GM04504 (cell line): ENCODE measurements around the gene LRRC15.

ENCODE experiments used
- DNase-seq: peaks from one replicate; pipeline ENCODE4 v3.0.0-alpha.2; 2012; ENCODE audit warnings: low read depth

The LRRC15 gene

GRCh38 chr3:194369522-194370279 lies at the start of gene LRRC15:
LRRC15 (minus strand) TSS chr3:194369743; CDS start chr3:194361043, 8,700 bp downstream.
- peak; percentile 47 for DNase-seq

DNA sequence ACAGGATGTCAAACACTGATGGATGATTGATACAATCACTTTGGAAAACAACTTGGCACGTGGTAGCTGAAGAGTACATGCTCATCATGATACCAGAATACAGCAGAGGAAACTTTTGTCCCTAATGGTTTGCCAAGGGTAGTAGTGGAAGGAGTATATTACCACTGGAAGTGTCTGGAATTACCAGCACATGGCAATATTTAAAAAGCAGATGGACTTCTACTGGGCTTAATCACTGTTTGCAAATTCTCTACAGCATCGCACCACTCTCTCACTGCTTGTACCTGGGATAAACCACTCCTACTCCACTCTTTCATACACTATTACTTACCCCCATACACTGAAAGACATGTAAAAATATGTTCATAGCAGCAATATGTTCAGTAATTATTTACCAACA lies 49.1 kb upstream of the LRRC15 start:
- DNase-seq: no peak

GRCh38 chr3:194407423-194407822 lies 37.9 kb upstream of the LRRC15 start:
- no peak for DNase-seq

- no peak for DNase-seq
These were observed 36.2 kb upstream of the LRRC15 start for GRCh38 chr3:194405766-194406165.

GRCh38 chr3:194404365-194405140 lies 35.0 kb upstream of the LRRC15 start:
- no peak for DNase-seq

GRCh38 chr3:194401868-194402329 lies 32.4 kb upstream of the LRRC15 start:
- no peak for DNase-seq

DNA sequence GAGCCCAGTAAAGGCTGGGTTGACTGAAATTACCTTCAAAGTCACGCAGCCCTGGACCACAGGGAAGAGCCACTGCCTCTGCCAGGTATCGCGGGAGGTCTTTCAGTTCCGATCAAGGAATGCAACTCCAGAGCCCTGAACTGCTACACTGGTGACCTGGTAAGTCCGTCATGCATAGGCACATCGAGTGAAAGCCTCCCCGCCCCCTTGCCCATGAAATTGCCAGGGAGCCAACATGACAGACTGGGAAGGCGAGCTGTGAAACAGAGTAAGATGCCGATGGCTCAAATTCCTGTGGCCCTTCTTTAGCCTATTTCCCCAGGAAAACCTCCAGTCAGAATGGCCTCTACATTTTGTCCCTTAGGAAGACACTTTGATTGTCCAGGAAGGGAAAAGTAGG lies 31.8 kb upstream of the LRRC15 start:
- no peak for DNase-seq

DNA sequence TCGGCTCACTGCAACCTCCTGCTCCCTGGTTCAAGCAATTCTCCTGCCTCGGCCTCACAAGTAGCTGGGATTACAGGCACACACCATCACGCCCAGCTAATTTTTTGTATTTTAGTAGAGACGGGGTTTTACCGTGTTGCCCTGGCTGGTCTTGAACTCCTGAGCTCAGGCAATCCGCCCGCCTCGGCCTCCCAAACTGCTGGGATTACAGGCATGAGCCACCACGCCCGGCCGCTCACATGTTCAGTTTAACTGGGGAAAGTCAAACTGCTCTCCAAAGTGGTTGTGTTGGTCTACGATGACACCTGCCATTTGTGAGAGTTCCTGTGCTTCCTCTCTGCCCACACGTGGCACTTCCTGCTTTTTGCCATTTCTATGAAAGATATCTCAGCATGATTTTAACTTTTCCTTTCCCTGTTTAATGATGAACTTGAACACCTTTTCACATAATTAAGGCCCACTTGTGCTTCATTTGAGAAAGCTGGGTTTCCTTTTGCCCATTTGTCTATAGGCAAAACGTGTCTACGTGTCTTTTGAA lies 30.4 kb upstream of the LRRC15 start:
- DNase-seq: no peak

- DNase-seq: no peak
These were observed 29.6 kb upstream of the LRRC15 start, which contains the start of gene GP5 for GRCh38 chr3:194399166-194399565. GP5 (minus strand) TSS chr3:194399266; CDS start chr3:194398282, 984 bp downstream.

GRCh38 chr3:194397757-194398312 lies 28.3 kb upstream of the LRRC15 start:
- no peak for DNase-seq

GRCh38 chr3:194396859-194397756 lies 27.6 kb upstream of the LRRC15 start:
- DNase-seq: no peak

- DNase-seq: no peak
These were observed 27.0 kb upstream of the LRRC15 start for GRCh38 chr3:194396539-194396858.

- peak; percentile 10 for DNase-seq
These were observed 26.4 kb upstream of the LRRC15 start for GRCh38 chr3:194395778-194396538.

DNA sequence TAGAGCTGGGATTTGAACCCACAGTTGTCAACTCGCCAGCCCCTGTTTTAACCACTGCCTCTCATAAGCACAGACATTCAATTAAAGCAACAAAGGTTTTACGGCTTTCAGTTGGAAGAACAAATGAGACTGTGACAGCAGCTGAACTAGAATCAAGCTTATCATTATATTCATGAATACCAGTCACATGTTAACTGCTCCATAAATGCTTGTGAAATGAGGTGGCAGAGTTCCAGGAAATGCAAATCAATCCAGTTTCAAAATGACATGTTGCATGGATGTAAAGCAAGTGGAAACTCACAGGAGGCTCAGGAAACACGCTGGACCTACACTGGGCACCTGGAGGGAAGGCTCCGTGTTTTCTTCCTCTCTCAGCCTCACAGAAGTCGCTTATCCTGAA lies 25.7 kb upstream of the LRRC15 start:
- no peak for DNase-seq

GRCh38 chr3:194392576-194392975 lies 23.0 kb upstream of the LRRC15 start:
- no peak for DNase-seq

DNA sequence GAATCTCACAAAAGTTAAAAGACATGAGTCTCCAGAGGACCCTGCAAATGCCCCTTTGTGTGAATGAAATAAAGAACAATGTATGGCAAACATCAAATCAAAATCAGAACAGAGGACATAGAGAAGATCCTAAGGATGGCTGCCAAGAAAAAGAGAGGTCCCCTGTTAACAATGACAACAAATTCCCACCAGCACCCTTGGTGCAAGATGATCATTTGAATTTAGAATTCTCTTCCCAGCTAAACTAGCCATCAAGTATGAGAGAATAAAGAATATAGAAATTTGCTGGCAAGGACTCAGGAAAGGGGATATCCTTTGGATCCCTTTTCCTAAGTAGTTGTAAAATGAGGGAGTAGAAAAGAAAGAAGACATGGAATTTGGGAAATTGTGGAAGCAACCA lies 21.3 kb upstream of the LRRC15 start:
- no peak for DNase-seq

- DNase-seq: no peak
These were observed 19.7 kb upstream of the LRRC15 start for GRCh38 chr3:194389269-194389668.

DNA sequence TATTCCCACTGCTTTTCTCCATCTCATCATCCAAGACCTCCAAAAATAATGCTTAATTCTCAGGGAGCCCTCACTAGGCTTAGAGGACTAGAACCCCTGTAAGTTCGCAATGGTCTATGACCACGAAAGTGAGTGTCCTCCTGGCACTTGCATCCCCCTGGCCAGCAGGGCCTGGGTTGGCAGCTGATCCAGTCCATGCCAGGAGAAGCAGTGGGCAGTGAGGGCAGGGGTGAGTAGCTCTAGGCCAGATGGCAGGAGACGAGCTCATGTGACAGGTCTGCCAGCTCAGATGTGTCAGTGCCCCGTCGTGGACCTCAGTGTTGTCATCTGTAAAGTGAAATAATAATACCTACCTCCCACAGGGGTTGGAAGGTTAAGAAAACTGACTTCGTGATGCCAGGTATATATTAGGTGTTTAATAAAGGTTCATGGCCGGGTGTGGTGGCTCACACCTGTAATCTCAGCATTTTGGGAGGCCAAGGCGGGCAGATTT lies 18.4 kb upstream of the LRRC15 start:
- DNase-seq: no peak

- DNase-seq: no peak
These were observed 17.7 kb upstream of the LRRC15 start for GRCh38 chr3:194387276-194387675.

GRCh38 chr3:194386648-194387047 lies 17.1 kb upstream of the LRRC15 start:
- no peak for DNase-seq

DNA sequence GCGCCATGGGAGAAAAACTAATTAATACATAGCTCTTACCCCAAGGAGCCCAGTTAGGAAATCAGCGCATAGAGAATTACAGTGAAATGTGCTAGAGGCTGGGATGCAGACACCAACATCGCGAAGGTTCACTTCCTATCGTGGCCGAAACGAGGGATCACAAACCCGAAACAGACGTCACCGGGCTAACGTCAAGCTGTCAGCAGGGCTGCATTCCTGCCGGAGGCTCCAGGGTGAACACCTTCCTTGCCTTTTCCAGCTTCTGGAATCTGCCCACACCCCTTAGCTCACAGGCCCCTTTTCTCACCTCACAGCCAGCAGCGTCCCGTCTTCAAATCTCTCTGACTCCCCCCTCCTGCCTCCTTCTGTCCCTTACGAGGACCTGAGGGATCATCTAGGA lies 16.5 kb upstream of the LRRC15 start:
- no peak for DNase-seq
